Activated CD4-positive, CD25-positive, alpha-beta regulatory T cell treated with anti-CD3 and anti-CD28 coated beads, Interleukin-2, amount 50 U/mL, for 72 hours (primary cell): ENCODE results near the gene TRIM7.

Source experiments
- DNase-seq: peaks from one replicate; pipeline ENCODE4 v3.0.0; 2021

Gene TRIM7

GRCh38 chr5:181169459-181170236, 35.3 kb downstream of the TRIM7 start:
- DNase-seq, result peak; percentile 88

DNA sequence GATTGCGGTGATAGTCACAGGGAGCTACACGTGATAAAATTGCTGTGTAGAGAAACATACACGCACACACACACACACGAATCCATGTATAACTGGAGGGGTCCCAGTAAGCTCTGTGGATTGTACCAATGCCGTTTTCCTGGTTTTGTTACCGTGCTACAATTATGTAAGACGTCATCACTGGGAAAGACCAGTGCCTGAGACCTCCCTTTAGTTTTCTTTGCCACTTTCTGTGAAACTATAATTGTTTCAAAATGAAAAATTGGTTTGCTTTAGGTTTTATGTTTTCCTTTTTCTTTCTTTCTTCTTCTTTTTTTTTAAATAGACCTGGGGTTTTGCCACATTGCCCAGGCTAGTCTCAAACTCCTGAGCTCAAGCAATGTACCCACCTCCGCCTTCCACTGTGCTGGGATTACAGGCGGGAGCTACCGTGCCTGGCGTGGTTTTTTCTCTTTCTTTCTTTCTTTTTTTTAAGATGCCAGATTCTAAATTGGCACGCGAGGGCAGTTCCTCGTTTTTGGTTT, 36.3 kb downstream of the TRIM7 start:
- no peak for DNase-seq

DNA sequence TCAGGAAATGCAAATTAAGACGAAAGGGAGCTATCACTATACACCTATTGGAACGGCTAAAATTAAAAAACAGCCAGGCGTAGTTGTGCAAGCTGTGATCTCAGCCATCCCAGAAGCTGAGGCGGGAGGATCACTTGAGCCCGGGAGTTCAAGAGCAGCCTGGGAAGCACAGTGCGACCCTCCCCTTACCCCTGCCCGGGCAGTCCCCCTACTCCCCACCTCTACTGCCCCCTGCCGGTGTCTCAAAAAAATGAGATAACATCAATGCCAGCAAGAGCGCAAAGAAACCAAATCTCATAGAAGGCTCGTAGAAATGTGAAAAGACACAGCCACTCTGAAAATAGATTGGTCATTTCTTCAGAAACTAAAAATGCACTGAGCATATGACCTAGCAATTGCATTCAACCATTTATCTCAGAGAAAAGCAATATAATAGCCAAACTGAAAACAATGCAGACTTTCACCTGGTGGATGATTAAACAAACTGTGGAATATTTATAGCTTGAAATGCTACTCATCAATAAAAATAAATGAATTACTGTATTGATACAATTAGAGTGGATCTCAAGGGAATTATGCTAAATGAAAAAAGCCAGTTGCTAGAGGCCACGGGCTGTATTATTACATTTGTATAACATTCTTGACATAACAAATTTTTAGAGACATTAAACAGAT, 37.0 kb downstream of the TRIM7 start:
- DNase-seq, result peak; percentile 48

DNA sequence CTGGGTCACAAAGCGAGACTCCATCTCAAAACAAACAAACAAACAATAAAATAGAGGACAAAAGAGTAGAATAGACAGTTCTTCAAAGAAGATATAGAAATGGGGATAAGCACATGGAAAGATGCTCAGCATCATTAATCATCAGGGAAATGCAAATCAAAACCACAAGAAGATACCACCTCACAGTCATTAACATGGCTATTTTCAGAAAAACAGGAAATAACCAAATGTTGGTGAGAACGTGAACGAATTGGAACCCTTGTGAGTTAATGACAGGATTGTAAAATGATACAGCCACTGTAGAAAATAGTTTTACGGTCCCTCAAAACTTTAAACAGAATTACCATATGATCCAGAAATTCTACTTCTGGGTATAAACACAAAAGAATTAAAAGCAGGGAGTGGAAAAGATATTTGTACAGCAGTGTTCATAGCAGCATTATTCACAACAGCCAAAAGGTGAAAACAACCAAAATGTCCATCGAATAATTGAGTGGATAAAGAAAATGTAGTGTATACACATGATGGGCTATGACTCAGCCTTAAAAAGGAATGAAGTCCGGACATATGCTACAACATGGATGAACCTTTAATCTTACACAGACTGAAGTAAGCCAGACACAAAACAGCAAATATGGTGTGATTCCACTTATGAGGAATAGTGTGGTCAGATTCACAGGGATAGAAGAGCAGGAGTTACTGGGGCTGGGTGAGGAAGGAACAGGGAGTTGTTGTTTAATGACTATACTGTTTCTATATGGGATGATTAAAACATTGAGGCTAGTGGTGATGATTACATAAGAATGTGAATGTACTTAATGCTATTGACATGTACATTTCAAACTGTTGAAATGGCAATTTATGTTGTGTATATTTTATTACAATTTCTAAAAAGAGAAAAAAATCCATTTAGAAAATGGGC, 37.9 kb downstream of the TRIM7 start:
- no peak for DNase-seq

- DNase-seq, result peak; percentile 48
Measured at GRCh38 chr5:181164076-181164952, 40.7 kb downstream of the TRIM7 start.

GRCh38 chr5:181163487-181164075, 41.4 kb downstream of the TRIM7 start:
- no peak for DNase-seq

DNA sequence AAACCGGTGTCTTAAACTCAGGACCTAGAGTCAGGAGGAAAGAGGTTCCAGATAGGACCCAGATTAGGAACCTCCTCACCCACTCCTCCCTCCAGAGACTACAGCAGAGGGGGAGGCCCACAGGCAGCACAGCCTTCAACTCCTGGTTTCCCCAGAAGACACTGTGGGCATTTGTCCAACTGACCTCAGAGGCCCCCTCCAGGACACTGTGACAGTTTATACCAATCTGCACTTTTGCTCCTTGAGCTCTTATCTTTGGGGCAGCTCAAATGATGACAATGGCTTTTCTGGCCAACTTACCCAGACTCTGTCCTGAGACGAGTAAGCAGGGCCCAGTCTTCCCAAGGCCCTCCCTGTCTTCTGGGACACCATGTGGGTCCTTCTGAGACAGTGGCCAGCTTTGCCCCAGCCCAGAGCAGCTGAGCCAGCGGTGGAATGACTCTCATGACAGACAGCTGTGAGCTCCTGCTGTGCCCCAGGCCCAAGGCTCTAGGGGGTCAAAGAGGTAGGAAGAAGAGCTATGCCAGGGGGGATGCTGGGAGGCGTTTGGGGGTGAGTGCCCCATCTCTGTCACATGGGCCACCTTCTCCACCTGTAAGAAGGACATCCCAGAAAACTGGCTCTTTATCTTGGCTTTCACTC, 43.3 kb downstream of the TRIM7 start:
- DNase-seq, result no peak

DNA sequence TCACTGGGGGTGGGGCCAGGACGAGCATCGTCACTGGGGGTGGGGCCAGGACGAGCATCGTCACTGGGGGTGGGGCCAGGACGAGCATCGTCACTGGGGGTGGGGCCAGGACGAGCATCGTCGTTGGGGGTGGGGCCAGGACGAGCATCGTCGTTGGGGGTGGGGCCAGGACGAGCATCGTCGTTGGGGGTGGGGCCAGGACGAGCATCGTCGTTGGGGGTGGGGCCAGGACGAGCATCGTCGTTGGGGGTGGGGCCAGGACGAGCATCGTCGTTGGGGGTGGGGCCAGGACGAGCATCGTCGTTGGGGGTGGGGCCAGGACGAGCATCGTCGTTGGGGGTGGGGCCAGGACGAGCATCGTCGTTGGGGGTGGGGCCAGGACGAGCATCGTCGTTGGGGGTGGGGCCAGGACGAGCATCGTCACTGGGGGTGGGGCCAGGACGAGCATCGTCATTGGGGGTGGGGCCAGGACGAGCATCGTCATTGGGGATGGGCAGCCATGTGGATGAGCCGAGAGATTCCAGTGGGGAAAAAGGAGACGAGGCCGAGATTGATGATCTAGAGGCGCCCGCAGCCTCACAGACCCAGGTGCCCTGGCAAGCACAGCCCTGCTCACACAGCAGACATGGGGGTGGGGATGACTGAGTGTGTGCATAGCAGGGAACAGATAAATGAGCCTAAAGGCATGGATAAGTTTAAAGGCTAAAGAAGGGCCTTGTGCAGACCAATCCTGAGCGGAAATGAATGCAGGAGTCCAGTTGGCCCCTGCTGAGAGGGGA, 44.1 kb downstream of the TRIM7 start:
- DNase-seq, result peak; percentile 66

DNA sequence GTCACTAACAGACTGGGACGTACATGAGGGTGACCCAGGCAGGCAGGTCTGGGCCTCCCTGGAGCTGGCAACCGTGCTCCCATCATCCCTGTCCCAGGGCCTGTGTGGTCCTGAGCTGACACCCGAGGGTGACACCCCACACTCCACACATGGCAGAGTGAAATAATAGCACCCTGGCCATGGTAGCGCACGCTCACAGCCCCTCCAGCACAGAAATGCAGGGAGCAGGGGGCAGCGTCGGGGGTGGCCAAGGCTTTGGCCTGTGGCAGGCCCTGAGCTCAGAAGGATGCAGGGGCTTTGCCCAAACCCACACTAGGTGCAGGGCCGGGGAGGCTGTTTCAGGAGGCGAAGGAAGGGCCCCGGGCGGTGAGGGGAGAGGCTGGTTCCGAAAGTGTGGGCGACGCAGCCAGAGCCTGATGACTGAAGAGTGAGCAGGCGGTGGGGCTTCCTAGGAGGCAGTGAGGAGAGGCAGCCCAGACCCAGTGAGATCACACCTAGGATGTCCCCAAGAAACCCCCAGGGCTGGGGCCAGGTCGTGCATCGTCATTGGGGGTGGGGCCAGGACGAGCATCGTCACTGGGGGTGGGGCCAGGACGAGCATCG, 44.7 kb downstream of the TRIM7 start:
- peak; percentile 77 for DNase-seq

DNA sequence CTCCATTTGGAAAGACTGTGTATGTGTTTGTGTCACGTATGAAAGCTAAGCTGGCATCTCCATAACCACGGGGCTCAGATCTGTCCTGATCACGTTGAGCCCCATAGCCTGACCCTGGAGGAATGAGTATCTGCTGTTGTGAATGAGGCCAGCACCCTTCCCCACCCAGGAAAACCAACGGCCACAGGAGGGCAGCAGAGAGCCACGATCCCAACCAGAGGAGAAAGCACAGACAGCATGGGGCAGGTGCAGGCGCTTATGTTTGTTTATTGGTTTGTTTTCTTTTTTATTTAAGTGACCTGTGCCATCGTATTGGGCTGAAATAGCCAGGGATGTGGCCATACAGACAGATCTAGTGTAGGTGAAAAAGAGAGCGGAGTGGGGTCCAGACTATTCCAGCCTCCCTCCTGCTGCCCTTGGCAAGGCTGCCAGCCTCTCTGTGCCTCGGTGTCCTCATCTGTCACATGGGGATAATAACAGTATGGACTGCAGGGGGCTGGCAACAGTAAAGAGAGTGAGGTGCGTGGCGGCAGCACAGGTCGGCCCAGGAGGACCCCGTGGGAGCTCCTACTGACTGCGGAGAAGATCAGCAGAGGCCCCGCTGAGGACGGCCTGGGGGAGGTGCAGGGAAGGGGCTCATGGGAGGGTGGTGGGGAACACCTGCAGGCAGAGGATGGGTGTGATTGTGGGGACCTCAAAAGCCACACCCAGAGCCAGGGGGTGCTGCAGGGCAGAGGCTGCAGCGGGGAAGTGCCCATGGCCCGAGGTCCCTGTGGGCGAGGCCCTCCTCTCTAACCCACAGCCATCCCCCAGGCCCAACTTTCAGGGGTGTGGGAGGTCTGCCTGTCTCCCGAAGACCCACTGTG, 45.5 kb downstream of the TRIM7 start:
- DNase-seq, result peak; percentile 95

GRCh38 chr5:181158869-181159268, 46.1 kb downstream of the TRIM7 start:
- DNase-seq, result no peak

GRCh38 chr5:181156758-181157157, 48.2 kb downstream of the TRIM7 start:
- no peak for DNase-seq

DNA sequence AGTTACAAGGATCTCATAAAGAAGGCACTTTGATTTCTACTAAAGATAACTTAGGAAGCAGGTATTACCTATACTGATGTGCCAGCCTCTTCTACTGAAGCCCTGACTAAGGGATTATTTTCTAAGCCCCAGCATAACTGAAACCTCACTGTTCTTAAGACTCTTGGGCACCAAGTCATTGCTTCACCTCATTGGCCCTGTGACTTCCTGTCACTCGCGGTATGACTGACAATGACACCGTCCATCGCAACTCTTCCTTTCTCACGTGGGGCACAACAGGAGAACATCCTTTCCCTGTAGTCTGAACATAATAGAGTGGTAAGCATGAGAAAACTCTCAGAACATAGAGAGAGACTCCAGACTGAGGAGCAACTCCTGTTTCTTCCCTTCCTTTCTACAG, 51.2 kb downstream of the TRIM7 start:
- DNase-seq, result no peak

DNA sequence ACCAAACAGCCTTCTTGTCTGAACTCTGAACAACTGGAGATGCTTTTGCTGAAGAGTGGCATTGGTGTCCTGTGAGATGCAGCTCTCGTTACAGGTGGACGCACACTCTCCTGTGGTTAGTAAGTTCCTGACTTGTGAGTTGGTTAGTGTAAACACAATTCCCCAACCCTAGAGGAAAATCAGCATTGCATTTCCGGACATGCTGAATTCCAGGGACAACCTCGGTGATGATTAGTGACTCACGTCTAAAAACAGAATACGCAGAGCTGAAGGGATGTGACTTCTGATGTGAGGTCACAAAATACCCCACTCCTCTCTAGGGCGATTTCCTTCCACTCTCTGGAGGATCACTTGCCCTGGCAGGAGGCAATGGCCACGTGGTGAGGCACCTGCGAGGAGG, 52.6 kb downstream of the TRIM7 start:
- no peak for DNase-seq

DNA sequence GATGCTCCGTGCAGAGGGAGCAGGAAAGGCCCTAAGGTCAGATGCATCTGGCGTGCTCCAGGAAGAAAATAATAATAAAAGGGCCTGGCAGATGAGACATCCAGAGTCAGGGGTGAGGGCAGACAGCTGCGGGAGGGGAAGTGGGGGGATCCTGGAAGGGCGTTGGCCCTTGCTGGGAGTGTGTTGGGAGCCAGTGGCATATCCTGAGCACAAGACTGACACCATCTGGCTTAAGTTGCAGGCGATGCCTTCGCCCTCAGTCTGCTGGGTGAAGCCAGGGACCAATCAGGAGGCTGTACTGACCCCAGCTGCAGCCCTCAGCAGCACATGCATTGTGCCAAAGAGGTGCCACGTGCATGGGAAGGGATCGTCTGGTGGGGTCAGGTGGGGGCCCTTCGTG, 53.9 kb downstream of the TRIM7 start:
- DNase-seq, result no peak

DNA sequence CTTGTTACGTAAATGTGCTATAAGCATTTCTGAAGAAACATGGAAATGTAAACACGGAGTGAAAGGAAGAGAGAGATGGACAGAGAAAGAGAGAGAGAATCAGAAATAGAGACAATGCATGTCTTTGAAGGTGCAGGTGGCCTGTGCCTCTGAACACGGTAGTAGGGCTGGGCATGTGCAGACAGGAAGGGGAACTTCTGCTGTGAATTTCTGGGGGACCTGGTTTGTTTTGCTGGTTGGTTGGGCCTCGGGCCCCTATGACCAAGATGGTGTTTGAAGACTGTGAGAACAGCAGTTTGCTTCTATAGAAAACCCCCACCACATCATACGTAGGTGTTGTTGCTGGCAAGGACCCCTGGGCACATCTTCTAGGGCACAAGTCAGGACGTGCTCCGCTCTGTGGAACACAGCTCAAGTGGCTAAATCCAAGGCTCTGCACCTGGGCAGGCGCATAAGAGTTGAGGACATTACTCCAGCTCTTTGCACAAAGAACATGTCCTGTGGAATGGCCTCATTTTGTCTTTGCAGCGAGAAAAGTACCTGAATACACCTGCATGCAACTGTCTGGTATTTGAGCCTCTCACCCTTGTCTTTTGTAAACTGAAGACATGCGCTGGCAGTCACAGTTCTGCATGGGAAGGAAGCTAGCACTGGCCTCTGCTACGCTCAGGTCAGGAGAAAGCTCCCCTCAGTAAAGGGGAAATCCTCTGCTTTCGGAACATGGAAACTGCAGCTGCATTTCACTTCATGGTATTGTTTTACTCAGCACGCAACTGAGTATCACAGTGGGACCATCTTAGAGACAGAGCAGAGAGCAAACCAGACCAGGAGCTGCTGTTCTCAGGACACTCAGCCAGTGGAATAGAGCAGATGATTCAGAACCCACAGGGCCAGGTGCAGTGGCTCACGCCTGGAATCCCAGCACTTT, 54.9 kb downstream of the TRIM7 start:
- DNase-seq, result no peak

GRCh38 chr5:181149355-181149754, 55.6 kb downstream of the TRIM7 start:
- DNase-seq, result no peak
